ENCODE data around the gene CDK13.
"Not testable (repeated sequence)": the region's sequence is repeated elsewhere in the genome, so short reads cannot be mapped to it uniquely, and the experiment has no call there.

CDK13 gene

DNA sequence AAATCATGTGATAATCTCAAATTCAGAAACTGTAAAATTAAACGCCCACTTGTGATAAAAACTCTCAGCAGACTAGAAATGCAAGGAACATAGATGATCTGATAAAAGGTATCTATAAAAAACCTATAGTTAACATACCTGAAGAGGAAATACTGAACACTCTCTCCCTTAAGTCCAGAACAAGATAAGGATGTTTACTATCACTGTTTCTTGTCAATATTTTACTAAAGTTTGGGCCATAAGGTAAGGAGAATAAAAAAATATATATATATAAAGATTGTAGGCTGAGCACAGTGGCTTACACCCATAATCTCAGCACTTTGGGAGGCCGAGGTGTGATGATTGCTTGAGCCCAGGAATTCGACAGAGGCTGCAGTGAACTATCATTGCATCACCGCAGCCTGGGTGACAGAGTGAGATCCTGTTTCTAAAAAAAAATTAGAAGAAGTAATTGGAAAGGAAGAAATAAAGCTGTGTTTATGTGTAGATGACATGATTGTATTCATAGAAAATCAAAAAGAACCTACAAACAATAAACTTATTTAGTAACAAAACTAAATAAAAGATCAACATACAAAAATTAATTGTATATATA lies 155.9 kb downstream of the CDK13 start:
- no peak for DNase-seq

DNA sequence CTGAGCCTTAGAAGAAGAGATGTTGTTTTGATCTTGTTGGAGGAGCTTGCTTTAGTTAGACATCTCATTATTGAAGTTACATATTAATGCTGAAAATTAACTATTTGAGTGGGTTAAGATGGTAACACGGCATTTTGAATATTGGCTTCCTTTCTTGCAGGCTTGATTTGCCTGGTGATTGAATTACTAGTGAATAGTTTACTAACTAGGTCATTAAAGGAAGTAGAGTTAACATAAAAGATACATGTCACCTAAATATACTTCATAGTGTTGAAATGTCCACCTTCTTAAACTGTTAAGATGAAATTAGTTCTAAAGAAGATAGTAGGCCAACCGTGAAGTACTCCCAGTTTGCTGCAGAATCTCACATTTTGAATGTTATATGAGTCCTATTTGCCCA lies 165.9 kb downstream of the CDK13 start:
- no peak for DNase-seq

DNA sequence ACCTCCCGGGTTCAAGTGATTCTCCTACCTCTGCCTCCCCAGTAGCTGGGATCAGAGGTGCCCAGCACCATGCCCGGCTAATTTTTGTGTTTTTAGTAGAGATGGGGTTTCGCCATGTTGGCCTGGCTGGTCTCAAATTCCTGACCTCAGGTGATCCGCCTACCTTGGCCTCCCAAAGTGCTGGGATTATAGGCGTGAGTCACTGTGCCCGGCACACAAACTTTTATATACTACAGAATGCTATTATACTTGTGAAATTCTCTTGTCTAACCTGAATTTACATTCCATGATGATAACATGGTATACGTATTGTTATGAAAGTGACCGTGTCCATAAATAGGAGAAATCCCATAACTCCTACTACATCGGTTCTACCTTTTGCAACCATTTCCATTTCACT lies 167.1 kb downstream of the CDK13 start:
- not testable (repeated sequence) for DNase-seq

DNA sequence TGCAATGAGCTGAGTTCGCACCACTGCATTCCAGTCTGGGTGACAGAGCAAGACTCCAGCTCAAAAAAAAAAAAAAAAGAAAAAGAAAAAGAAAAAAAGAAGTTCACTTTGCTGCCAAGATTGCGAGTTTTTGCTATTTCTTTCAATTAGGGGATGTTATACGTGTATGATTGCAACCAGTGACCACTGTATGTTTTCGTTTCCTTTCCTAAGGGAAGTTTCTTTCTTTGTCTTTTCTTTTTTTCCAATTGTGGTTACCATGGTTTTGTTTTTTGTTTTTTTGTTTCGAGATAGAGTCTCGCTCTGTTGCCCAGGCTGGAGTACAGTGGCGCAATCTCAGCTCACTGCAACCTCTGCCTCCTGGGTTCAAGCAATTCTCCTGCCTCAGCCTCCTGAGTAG lies 168.1 kb downstream of the CDK13 start:
- not testable (repeated sequence) for DNase-seq

DNA sequence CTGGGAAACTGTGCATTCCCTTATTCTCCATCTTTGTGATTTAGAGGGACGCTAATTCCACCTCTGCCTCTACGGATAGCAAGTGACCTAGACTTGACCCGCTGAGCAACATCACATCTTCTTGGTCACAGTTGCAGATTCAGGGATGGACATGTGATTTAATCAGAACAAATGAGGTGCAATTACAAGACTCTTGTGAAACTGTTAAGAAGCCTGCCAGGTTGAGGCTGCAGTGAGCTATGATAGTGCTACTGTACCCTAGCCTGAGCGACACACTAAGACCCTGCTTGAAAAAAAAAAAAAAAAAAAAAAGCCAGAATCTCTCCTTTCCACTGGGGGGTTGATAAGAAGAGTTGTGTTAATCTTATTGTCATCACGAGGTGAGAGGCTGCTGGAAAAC lies 170.0 kb downstream of the CDK13 start:
- DNase-seq, result no peak

DNA sequence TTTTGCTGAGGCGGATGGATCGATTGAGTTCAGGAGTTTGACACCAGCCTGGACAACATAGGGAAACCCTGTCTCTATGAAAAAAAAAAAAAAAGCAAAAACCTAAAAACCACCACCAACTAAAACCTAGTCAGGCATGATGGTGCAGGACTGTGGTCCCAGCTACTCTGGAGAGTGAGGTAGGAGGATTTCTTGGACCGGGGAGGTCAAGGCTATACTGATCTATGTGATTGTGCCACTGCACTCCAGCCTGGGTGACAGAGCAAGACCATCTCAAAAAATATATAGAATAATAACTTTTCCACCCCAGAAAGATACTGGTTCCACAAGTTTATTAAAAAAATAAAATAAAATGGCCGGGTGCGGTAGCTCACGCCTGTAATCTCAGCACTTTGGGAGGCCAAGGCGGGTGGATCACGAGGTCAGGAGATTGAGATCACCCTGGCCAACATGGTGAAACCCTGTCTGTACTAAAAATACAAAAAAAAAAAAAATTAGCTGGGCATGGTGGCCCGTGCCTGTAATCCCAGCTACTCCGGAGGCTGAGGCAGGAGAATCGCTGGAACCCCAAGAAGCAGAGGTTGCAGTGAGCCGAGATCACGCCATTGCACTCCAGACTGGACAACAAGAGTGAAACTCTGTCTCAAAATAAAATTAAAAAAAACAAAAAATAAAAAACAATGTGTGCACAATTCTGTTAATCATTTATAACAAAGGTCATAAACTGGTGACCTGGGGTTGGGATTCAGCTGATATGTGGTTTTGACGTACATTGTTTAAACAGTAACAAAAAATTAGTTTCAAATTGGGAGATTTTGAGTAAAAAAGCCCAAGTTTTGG lies 172.3 kb downstream of the CDK13 start:
- DNase-seq, result not testable (repeated sequence)

DNA sequence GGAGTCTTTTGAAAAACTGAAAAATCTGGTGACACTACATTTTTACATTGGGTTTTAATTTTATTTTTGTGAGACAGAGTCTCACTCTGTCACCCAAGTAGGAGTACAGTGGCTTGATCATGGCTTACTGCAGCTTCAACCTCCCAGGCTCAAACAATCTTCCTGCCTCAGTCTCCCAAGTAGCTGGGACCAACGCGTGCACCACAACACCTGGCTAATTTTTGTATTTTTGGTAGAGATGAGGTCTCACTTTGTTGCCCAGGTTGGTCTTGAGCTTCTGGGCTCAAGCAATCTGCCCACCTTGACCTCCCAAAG lies 172.8 kb downstream of the CDK13 start:
- DNase-seq, result no peak

DNA sequence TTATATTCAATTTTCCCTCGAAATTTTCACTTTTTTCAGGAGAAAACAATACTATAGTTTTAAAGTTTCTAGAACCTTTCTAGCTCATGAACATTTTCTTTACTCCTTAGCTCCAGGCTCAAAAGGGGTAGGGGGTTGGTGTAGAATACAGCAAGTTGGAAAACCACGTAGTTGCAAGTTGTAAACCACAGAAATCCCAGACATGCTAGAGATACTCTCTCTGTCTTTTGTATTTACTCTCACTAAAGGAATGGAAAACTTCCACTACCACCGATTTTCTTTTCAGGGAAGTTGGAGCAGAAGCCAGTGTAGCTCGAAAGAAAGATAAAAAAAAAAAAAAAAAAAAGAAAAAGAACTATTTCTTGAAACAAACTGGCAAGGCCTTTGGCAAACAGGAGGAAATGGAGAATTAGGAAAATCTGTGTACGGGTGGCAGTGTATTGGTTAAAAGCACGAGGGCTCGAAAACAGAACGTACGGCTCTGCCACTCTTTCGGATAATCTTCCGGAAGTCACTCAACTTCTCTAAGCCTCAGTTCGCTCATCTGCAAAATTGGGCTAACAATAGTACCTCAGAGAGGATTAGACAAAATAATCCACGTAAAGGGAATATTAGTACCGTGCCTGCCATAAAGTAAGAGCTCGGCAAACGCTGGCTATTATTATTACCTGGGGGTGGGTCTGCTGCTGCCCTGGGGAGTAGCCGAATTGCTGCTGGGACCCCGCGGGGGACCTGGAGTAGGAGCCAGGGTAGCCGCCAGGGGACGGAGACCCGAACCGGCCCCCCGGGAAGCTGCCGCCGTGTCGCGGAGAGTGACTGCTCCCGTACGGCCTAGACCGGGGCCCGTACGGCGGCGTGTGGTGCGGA lies 183.7 kb downstream of the CDK13 start:
- peak in 1 of 2 experiments; percentile 28 for DNase-seq

DNA sequence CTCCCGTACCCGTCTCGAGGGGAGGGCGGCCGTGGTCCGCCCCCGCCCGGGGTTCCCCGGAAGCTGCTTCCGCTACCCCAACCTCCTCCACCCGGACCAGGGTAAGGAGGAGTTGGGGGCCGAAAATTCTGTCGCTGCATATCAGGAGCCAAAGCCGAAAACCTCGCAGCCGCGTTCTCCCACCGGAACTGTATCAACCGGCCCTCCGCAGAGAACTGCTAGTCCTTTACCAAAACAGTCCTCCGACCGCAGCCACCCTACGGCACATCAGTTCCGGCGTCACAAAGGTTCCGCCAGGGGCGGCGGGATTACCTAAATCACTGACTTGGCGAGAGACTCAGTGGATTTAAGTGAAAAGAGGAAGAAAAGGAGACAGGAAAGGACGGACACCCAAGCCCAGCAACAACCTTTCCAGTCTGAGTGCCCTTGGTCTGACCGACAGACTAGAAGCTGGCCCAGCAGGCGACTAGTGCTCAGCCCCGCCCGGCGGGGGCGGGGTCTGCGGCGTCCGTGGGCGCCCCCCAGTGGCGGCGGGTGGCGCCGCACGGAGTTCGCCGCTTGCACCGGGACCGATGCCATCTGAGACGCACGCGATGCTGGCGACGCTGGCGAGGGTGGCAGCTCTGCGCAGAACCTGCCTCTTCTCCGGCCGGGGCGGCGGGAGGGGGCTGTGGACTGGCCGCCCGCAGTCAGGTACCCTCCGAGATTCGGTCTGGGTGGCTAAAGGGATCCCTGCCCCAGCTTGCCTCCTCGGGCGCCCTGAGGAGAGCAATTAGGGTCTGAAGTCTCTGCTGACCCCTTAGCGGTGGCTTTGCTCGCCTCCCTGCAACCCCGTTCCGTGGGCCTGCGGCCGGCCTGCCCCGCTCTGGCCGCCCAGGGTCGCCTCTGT lies 184.6 kb downstream of the CDK13 start, which contains the start of the genes MPLKIP and SUGCT:
Gene MPLKIP, minus strand, starts transcription at position 195 of the 889 bp plus-strand sequence. Its CDS starts 55 bp downstream, at position 140.
Gene SUGCT, plus strand, starts transcription at position 578 of the 889 bp plus-strand sequence.
- DNase-seq, result peak; percentile 73 to 87

DNA sequence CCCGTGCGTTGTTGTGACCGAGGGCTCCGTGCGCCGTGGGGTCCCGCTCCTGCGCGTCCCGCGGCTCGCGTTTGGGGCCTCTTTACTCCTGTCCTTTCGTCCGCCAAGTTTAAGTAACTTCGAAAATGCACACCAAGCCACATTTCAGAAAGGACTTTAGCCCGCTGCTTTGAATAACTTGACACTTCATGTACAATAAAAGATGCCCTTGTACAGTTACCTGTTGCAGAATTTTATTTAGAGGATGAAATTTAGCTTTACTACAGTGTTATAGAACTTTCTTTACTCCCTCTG lies 185.2 kb downstream of the CDK13 start:
- DNase-seq, result no peak

DNA sequence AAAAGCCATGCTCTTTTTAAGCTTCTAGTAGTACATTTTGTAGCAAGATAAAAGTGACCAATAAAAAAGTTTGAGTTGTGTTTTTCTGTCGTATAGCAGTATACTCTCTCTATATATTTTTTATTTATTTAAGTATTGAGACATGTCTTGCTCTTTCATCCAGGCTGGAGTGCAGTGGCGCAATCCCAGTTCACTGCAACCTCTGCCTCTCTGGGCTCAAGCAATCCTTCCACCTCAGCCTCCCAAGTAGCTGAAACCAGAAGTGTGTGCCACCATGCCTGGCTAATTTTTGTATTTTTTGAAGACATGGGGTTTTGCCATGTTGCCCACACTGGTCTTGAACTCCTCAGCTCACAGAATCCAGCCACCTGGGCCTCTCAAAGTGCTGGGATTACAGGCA lies 187.5 kb downstream of the CDK13 start:
- DNase-seq, result no peak

DNA sequence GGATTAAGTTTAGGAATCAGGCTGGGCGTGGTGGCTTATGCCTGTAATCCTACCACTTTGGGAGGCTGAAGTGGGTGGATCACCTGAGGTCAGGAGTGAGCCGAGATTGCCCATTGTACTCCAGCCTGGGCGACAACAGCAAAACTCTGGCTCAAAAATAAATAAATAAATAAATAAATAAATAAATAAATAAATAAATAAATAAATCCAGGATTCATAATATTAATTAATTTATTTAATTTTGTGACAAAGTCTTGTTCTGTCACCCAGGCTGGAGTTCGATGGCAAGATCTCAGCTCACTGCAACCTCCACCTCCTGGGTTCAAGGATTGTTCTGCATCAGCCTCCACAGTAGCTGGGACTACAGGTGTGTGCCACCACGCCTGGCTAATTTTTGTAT lies 188.9 kb downstream of the CDK13 start:
- no peak for DNase-seq

DNA sequence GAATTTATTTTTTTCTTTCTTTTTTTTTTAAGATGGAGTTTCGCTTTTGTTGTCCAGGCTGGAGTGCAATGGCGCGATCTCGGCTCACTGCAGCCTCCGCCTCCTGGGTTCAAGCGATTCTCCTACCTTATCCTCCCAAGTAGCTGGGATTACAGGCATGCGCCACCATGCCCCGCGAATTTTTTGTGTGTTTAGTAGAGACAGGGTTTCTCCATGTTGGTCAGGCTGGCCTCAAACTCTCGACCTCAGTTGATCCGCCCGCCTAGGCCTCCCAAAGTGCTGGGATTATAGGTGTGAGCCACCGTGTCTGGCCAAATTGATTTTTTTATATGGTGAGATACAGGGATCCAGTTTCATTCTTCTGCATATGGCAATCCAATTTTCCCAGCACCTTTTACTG lies 189.8 kb downstream of the CDK13 start:
- not testable (repeated sequence) for DNase-seq

DNA sequence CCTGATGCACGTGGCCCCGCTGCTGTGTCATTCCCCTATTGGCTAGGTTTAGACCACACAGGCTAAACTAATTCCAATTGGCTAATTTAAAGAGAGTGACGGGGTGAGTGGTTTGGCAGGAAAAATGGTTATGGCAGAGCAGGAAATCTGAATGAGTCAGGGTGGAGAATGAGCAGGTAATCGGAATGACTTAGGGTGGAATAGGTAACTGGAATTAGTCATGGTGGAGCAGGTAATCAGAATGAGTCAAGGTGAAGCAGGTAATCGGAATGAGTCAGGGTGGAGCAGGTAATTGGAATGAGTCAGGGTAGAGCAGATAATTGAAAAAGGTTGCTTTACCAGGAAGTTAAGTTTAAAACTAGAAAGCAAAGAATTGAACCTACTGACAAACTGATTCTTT lies 191.9 kb downstream of the CDK13 start:
- DNase-seq, result not testable (repeated sequence)

DNA sequence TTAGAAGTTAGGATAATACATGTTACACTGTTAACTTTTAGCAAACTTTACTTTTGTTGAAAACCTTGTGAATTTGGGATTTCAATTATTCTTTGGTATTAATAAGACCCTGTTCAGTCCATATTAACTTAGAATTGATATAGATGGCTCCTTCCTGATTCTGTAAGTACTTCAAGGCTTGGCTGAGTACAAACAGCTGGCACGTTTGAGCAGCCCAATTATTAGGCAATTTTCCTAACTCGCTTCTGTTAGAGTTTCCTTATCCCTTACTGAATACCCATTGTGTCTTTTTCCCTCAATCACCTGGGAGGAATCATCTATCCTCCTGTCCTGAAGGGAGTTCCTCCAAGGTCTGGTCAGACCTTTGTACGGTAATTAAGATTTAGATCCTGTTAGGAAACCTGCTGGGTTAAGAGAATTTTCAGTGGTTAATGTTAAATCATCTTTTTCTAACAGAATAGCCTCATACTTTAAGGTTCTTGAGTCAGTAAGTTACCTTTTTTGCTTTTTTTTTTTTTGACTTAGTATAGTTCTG lies 195.6 kb downstream of the CDK13 start:
- DNase-seq, result not testable (repeated sequence)

DNA sequence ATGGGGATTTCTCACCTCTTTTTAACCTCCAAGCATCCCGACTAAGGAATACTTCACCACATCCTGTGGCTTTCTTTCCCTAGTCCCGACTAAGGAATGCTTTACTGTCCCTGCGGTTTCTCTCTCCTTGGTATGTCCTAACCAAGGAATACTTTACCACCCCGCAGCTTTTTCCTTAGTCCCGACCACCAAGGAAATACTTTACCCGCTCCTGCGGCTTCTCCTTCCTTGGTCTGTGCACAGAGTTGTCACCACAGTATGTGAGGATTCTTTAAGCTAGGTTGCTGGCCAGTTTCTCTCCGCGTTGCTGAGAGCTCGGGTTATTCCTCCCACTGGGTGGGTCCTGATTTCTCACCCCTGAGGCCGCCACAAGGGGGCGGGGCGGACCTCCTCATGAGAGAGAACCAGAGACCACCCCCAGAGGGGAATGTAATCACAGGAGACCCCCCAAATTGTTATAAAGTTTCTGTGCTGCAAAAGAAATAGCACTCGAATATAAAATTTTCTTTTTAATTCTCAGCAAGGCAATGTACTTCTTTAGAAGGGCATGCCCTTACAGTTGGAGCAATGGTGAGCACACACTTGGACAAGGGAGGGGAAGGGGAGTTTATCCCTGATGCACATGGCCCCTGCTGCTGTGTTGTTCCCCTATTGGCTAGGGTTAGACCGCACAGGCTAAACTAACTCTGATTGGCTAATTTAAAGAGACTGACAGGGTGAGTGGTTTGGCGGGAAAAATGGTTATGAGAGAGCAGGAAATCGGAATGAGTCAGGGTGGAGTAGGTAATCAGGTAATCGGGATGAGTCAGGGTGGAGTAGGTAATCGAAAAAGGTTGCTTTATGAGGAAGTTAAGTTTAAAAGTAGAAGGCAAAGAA lies 197.6 kb downstream of the CDK13 start:
- no peak for DNase-seq

DNA sequence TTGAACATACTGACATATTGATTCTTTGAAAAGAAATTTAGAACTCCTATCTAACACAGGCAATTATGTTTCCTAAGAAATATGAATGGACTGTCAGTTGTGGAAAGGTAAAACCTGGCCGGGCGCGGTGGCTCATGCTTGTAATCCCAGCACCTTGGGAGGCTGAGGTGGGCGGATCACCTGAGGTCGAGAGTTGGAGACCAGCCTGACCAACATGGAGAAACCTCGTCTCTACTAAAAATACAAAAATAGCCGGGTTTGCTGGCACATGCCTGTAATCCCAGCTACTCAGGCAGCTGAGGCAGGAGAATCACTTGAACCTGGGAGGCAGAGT lies 198.2 kb downstream of the CDK13 start:
- DNase-seq, result not testable (repeated sequence)

DNA sequence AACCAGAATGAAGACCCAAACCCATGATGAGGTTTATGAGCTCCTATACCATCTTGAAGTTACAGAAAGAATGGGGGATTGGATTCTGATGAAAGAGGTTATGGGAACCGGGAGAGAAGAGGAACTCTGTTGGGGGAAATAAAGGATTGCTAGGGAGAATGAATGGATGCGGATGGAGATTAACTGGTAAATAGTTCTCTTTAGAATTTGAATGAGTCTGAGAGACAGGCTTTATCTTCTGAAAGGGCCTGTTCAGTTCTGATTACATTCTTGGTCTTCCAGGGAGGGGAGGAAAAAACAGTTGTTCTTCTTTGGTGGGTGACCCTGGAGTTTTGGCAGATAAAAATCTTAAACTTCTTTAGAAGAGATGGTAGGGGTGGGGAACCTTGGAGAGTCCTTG lies 198.6 kb downstream of the CDK13 start:
- DNase-seq, result no peak

All from NCI-H526 (cell line).